KMS-11 (cell line): ENCODE data around the gene CDK11A.

Experiments used
- H2AFZ ChIP-seq: fragments of 200-600 bp; sonication (generic); 2 replicates; pipeline ENCODE4 v1.6.1; 2016; ENCODE audit warnings: antibody characterized with exemption, mixed run types, low read depth
- H3K27ac ChIP-seq: fragments of 200-600 bp; sonication (generic); 2 replicates; pipeline ENCODE4 v1.6.1; 2016; ENCODE audit warnings: mild to moderate bottlenecking, mixed run types
- H3K27me3 ChIP-seq: fragments of 200-600 bp; sonication (generic); 2 replicates; pipeline ENCODE4 v1.6.1; 2017; ENCODE audit warnings: mild to moderate bottlenecking, low read depth, mixed run types, moderate library complexity; ENCODE audit not compliant: insufficient read depth
- H3K36me3 ChIP-seq: fragments of 200-600 bp; sonication (generic); 2 replicates; pipeline ENCODE4 v1.6.1; 2017; ENCODE audit warnings: mild to moderate bottlenecking, mixed run types; ENCODE audit not compliant: insufficient read depth
- H3K4me1 ChIP-seq: fragments of 200-600 bp; sonication (generic); 2 replicates; pipeline ENCODE4 v1.6.1; 2016; ENCODE audit warnings: mild to moderate bottlenecking, low read depth, mixed run types; ENCODE audit not compliant: poor library complexity, severe bottlenecking
- H3K4me2 ChIP-seq: fragments of 200-600 bp; sonication (generic); 2 replicates; pipeline ENCODE4 v1.7.0; 2016; ENCODE audit warnings: mild to moderate bottlenecking, mixed run types
- H3K4me3 ChIP-seq: fragments of 200-600 bp; sonication (generic); IDR thresholded peaks from 2 replicates; pipeline ENCODE4 v1.6.1; 2017; ENCODE audit warnings: low read depth, low read length, mixed read lengths; ENCODE audit not compliant: insufficient read depth
- H3K79me2 ChIP-seq: fragments of 200-600 bp; sonication (generic); 2 replicates; pipeline ENCODE4 v1.6.1; 2016; ENCODE audit warnings: low read depth, mixed run types; ENCODE audit not compliant: insufficient read depth
- H3K9ac ChIP-seq: fragments of 200-600 bp; sonication (generic); 2 replicates; pipeline ENCODE4 v1.6.1; 2016; ENCODE audit warnings: mild to moderate bottlenecking, mixed run types
- H4K20me1 ChIP-seq: fragments of 200-600 bp; sonication (generic); 2 replicates; pipeline ENCODE4 v1.6.1; 2016; ENCODE audit warnings: mild to moderate bottlenecking, mixed run types; ENCODE audit not compliant: insufficient read depth
- TF ChIP-seq, protein P1 (sequence below): fragments of 200-600 bp; sonication (generic); conservative IDR thresholded peaks from 2 replicates; pipeline ENCODE4 v1.6.1; 2017; ENCODE audit warnings: low read depth, mild to moderate bottlenecking, antibody characterized with exemption, low read length, moderate library complexity, mixed read lengths

Gene CDK11A

DNA sequence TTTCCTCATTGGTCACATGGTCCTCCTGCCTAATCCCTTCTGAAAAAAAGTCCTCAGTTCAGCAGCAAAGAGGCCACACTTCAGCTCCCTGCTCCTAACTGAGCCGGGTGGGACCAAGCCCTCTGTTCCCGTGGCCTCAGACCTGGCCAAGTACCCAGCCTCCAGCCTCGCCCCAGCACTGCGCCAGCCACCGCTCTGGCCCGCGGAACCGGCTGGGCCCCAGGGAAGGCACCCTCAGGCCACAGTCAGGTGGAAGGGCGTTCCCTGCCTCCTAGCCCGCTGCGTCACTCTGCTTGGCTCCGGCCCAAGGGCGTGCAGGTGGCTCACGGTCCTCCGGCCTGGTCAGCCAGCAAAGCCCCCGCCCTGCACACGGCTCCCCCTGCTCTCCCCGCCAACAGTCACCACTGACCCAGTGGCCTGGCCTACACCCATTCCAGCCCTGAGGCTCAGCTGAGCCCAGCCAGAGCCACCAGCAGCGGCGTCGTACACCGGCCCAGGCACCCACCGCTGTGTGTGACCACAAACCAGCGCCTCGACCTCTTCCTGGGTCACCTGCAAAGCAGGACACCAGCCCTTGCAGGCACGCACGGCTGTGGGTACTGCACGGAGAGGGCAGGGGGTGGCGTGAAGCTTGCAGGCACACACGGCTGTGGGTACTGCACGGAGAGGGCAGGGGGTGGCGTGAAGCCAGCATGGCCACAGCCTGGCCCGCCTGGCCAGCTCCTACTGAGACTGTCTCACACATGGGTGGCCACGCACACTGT is 34.7 kb upstream of the CDK11A start:
- H3K27me3 ChIP-seq = no peaks in the 10 kb centered on the region
- H3K79me2 ChIP-seq = peaks cover 41% of the 10 kb centered on the region
- TF ChIP-seq, protein P1, sequence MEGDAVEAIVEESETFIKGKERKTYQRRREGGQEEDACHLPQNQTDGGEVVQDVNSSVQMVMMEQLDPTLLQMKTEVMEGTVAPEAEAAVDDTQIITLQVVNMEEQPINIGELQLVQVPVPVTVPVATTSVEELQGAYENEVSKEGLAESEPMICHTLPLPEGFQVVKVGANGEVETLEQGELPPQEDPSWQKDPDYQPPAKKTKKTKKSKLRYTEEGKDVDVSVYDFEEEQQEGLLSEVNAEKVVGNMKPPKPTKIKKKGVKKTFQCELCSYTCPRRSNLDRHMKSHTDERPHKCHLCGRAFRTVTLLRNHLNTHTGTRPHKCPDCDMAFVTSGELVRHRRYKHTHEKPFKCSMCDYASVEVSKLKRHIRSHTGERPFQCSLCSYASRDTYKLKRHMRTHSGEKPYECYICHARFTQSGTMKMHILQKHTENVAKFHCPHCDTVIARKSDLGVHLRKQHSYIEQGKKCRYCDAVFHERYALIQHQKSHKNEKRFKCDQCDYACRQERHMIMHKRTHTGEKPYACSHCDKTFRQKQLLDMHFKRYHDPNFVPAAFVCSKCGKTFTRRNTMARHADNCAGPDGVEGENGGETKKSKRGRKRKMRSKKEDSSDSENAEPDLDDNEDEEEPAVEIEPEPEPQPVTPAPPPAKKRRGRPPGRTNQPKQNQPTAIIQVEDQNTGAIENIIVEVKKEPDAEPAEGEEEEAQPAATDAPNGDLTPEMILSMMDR = no peak
- H3K36me3 ChIP-seq = peaks cover 6% of the 10 kb centered on the region; the same call in 1 of the 2 replicates
- no peak overlapping the region for H3K4me3 ChIP-seq
- no peak overlapping the region for H3K4me2 ChIP-seq
- no peak overlapping the region for H3K27ac ChIP-seq
- no peak overlapping the region for H2AFZ ChIP-seq
- no peak overlapping the region for H3K9ac ChIP-seq
- no peaks in the 10 kb centered on the region for H4K20me1 ChIP-seq
- no peaks in the 10 kb centered on the region for H3K4me1 ChIP-seq

DNA sequence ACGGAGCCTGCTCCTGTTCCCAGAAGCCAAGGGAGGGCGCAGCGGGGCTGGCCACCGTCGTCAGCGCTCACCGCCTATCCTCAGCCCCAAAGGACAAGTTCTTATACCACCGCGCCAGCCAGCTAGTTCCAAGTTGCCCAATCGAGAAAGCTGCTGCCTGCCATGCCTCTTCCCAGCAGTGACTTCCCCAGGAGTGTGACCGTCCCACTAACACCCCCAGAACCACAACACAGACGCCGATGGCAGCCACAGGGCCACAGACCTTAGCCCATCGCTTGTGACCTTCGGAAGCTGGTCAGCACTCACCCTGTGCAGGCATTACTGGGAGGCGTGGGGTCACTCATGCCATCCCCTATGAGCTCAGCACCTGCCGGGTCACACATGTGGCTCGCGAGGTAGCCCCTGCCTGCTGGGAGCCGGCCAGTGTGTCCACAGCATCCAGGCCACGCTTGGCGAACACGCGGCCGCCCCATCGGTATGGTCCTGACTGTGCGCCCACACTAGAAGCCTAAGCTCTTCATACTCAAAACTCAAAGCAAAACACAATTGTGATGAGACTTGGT is 34.0 kb upstream of the CDK11A start:
- peaks cover 37% of the 10 kb centered on the region for H3K79me2 ChIP-seq
- no peak overlapping the region for H3K9ac ChIP-seq
- H3K4me2 ChIP-seq = no peak overlapping the region
- H3K4me1 ChIP-seq = no peaks in the 10 kb centered on the region
- H2AFZ ChIP-seq = no peak overlapping the region
- H3K27me3 ChIP-seq = no peaks in the 10 kb centered on the region
- no peaks in the 10 kb centered on the region for H4K20me1 ChIP-seq
- no peak overlapping the region for H3K27ac ChIP-seq
- TF ChIP-seq, protein P1 = no peak
- H3K36me3 ChIP-seq = peaks cover 6% of the 10 kb centered on the region; the same call in 1 of the 2 replicates
- no peak overlapping the region for H3K4me3 ChIP-seq

DNA sequence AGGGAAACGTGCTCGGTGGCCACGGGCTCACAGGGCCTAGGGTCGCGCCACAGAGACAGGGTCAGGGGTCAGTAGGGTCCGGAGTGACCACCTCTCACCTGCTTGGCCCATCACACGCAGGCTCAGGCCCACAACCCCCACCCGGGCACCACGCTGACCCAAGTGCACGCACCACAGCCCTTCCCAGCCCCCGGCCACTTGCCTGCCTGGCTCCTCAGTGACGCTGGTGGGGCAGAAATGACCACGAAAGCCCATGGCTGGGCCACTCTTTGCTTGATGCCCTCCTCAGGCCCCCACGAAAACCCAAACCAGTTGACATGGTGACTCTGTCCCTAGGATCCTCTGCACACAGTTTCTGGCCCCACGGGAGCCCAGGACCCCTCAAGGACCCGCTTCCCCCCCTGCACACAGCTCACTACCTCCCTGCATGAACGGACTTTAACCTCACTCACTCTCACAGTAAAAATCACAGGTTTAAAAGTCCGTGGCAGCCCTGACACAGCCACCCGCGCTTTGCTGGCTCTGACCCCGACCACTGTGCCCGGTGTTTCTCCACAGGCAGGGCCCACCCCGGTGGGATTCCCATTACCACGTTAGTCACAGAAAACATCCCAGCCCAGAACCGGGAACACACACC is 33.4 kb upstream of the CDK11A start:
- Histone ChIP-seq H3K9ac (no peak overlapping the region), H3K79me2 (peaks cover 31% of the 10 kb centered on the region), H3K27me3 (no peaks in the 10 kb centered on the region), H4K20me1 (no peaks in the 10 kb centered on the region), H3K4me3 (no peak overlapping the region), H3K4me1 (no peaks in the 10 kb centered on the region), H3K27ac (no peak overlapping the region), H3K36me3 (peaks cover 6% of the 10 kb centered on the region; the same call in 1 of the 2 replicates), H3K4me2 (no peak overlapping the region), H2AFZ (no peak overlapping the region)
- TF ChIP-seq, protein P1 = no peak

DNA sequence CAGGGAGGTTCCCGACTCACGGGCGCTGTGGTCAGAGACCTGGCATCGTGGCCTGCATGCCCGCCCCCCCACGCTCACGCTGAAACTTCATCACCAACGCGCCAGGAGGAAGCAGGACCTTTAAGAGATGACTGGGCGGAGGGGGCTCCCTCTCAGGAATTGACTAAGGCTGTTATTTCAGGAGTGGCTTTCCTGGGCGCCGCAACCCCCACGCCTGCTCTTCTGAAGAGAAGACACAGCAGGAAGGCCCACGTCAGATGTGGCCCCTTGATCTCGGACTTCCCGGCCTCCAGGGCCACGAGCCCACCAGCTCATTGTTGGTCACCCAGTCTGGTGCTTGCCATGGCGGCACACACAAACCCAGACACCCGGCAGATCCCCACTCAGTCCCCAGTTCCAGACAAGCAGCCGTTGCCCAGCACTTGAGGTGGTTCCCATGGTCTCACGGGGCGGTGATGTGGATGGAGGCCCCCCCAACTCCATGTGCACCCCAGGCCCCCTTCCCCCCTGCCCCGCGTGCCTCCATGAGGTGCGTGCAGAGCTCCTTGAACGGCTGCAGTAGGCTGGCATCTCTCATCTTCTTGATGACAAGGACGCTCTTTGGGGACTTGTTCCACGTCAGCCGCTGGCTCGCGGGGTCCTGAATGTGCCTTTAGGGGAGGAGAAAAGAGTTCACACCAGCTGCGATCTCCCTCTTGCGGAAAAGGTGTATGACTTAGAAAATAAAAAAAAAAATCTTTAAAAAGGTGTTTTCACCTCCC is 32.7 kb upstream of the CDK11A start:
- H3K27me3 ChIP-seq = no peaks in the 10 kb centered on the region
- H3K79me2 ChIP-seq = peaks cover 24% of the 10 kb centered on the region
- TF ChIP-seq, protein P1 = no peak
- no peak overlapping the region for H3K4me2 ChIP-seq
- peaks cover 6% of the 10 kb centered on the region; the same call in 1 of the 2 replicates for H3K36me3 ChIP-seq
- H4K20me1 ChIP-seq = no peaks in the 10 kb centered on the region
- no peak overlapping the region for H2AFZ ChIP-seq
- H3K4me1 ChIP-seq = no peaks in the 10 kb centered on the region
- no peak overlapping the region for H3K4me3 ChIP-seq
- H3K27ac ChIP-seq = no peak overlapping the region
- no peak overlapping the region for H3K9ac ChIP-seq
